HG03280 (cell line): ENCODE measurements around the gene MINDY3.
A peak's percentile ranks its signal among the peaks of the same experiment; 100 is the strongest.
"Not testable (repeated sequence)": the region's sequence is repeated elsewhere in the genome, so short reads cannot be mapped to it uniquely, and the experiment has no call there.

Experiments used
- ATAC-seq: cut with Tn5 transposase; IDR thresholded peaks from one replicate; pipeline ENCODE4 v1.9.1; 2021; ENCODE audit warnings: mild to moderate bottlenecking, moderate library complexity; ENCODE audit not compliant: unreplicated experiment

Gene MINDY3

GRCh38 chr10:15859906-15860691 lies at the start of gene MINDY3:
Gene MINDY3 (minus strand): TSS chr10:15860507. CDS start chr10:15860299, 208 bp downstream.
- ATAC-seq = peak; percentile 93

GRCh38 chr10:15901889-15902288 lies 41.6 kb upstream of the MINDY3 start:
- ATAC-seq = no peak

GRCh38 chr10:15898046-15898445 lies 37.7 kb upstream of the MINDY3 start:
- no peak for ATAC-seq

GRCh38 chr10:15897287-15897686 lies 37.0 kb upstream of the MINDY3 start:
- no peak for ATAC-seq

GRCh38 chr10:15896654-15897053 lies 36.3 kb upstream of the MINDY3 start:
- ATAC-seq = no peak

GRCh38 chr10:15884447-15884846 lies 24.1 kb upstream of the MINDY3 start:
- no peak for ATAC-seq

GRCh38 chr10:15881542-15881941 lies 21.2 kb upstream of the MINDY3 start:
- ATAC-seq = no peak

- ATAC-seq = no peak
These were observed 19.4 kb upstream of the MINDY3 start for GRCh38 chr10:15879663-15880062.

- no peak for ATAC-seq
These were observed 18.8 kb upstream of the MINDY3 start for GRCh38 chr10:15879058-15879457.

- no peak for ATAC-seq
These were observed 17.7 kb upstream of the MINDY3 start for GRCh38 chr10:15877836-15878576.

- ATAC-seq = not testable (repeated sequence)
These were observed 16.0 kb upstream of the MINDY3 start for GRCh38 chr10:15876274-15876673.

GRCh38 chr10:15872645-15873044 lies 12.3 kb upstream of the MINDY3 start:
- ATAC-seq = not testable (repeated sequence)

GRCh38 chr10:15871823-15872222 lies 11.5 kb upstream of the MINDY3 start:
- no peak for ATAC-seq

- ATAC-seq = no peak
These were observed 9.6 kb upstream of the MINDY3 start for GRCh38 chr10:15869935-15870334.

- ATAC-seq = no peak
These were observed 7.7 kb upstream of the MINDY3 start for GRCh38 chr10:15868006-15868405.

GRCh38 chr10:15865304-15865703 lies 5.0 kb upstream of the MINDY3 start:
- ATAC-seq = no peak

- no peak for ATAC-seq
These were observed 4.1 kb upstream of the MINDY3 start for GRCh38 chr10:15864419-15864818.

- ATAC-seq = no peak
These were observed 3.4 kb upstream of the MINDY3 start for GRCh38 chr10:15863733-15864132.

GRCh38 chr10:15863323-15863722 lies 3.0 kb upstream of the MINDY3 start:
- no peak for ATAC-seq

- no peak for ATAC-seq
These were observed 440 bp upstream of the MINDY3 start for GRCh38 chr10:15860692-15861201.

GRCh38 chr10:15859509-15859905 lies 800 bp downstream of the MINDY3 start:
- ATAC-seq = no peak

- ATAC-seq = no peak
These were observed 1.4 kb downstream of the MINDY3 start for GRCh38 chr10:15858861-15859281.
